ENCODE measurements around the gene MTHFR.

Gene MTHFR

DNA sequence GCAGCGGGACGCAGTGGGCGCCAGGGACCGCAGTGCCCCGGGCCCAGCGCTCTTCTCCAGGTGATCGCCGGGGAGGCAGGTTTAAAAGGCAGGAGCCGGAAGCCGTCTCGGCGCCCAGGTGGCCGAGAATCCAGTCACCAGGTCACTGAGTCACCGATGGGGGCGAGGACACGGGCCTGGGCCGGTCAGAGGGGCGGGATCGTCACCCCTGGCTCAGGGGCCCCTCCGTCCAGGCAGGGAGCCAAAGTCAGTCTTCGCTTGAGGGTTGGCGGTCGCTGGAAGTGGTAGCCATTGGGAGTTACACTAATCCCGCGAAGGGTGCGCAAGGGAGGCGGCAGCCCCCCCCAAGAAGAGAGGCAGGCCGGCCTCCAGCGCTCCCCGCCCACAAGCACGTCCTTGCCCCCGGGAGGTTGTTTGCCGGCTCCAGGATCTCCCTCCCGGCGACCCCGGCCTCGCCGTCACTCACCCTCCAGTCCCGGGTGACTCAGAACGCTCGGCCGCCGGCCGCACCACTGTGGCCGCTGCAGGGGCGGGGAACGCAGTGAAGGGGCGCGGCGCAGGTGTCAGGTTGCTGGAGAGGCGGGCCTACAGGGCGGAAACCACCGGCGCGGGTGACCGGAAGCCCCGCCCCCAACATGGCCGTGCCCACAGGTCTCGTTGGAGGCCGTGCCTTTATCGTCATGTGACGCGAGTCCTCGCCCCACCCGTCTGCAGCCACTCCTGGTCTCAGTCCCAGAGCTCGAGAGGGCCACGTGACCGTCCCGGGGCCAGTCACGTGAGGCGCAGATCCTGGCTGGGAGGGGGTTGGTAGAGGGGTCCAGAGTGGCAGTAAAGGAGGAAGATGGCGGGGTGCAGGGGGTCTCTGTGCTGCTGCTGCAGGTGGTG, at the start of gene MTHFR, which contains the start of gene CLCN6:
MTHFR (minus strand) TSS at position 543 of the 885 bp plus-strand sequence. CDS start 2,848 bp downstream, outside the sequence.
CLCN6 (plus strand) TSS at position 770 of the 885 bp plus-strand sequence; CDS start at position 842, 72 bp downstream.
- DNase-seq, result peak; percentile 93 to 98

DNA sequence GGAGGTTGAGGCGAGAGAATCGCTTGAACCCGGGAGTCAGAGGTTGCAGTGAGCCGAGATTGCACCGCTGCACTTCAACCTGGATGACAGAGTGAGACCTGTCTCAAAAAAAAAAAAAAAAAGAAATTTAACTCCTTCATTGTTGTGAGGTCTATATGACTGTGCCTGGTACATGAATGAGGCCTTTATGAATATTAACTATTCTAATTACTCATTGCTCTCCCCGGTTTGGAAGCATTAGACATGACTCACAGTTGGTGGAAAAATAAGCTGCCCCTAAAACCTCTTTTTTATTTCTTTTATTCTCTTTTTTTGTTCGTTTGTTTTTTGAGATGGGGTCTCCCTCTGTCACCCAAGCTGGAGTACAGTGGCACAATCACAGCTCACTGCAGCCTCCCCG, 49.7 kb upstream of the MTHFR start:
- no peak for DNase-seq

DNA sequence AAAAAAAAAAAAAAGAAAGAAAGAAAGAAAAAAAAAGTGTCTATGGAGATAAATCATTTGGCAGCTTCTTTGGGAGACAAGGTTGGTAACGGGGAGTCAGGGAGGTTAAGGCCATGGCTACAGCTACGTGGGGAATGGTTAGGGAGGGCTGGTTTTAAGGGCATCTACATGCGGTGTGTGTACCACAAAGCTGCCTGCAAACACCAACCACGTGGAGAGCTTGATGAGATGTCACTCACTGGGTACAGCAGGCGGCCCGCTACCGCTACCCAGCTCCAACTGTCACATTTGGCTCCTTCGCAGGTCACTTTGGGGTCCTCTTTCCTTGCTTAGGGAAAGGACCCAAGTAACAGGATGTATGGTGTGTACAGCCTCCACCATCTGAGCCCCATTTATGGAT, 48.8 kb upstream of the MTHFR start:
- no peak for DNase-seq

DNA sequence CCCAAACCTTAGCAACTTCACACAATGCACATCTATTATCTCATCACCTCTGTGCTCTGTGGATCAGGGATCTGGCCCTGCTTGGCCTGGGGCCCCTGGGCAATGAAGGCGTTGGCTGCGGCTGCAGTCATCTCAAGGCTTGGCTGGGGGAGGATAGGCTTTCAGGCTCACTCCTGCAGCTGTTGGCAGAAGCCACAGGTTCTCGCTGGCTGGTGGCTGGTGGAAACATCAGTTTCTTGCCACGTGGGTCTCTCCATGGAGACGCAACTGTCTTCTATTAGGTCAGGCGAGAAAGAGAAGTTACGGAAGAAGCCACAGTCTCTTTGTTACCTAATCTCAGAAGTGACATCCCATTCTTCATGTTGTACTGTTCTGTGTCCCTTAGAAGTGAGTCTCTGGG, 45.4 kb upstream of the MTHFR start:
- DNase-seq, result no peak

DNA sequence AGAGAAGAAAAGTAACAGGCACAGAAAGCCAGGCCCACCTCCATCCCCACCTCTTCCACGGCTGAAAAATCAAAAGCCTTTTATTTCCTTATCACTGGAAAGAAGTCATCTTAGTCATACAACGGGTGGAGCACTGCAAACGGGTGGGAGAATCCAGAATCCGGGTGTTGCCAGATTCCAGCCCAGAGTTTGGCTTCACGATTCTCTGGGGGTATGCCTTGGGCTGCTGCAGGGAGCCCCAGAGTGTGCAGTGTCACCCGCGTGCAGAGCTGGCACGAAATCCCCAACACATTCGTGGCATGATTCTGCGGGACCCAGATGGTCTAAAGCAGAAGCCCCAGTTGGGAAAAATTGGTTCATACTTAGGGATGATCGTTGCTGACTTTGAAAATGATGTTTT, 44.4 kb upstream of the MTHFR start:
- no peak for DNase-seq

DNA sequence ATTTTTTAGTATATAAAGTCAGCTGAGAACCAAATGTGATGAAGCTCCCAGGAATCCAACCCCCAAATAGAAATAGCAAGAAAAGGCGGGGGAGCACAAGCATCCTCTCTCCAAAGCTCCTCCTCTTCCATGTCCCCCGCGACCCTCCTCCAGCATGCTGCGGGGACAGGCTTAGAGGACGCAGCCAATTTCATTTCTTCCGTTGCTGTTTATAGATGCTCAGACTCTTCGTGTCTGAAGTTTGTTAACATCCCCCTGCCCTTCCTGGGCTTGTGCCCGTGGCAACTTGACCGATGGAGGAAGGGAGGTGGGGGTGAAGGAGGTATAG, 42.6 kb upstream of the MTHFR start:
- no peak for DNase-seq

DNA sequence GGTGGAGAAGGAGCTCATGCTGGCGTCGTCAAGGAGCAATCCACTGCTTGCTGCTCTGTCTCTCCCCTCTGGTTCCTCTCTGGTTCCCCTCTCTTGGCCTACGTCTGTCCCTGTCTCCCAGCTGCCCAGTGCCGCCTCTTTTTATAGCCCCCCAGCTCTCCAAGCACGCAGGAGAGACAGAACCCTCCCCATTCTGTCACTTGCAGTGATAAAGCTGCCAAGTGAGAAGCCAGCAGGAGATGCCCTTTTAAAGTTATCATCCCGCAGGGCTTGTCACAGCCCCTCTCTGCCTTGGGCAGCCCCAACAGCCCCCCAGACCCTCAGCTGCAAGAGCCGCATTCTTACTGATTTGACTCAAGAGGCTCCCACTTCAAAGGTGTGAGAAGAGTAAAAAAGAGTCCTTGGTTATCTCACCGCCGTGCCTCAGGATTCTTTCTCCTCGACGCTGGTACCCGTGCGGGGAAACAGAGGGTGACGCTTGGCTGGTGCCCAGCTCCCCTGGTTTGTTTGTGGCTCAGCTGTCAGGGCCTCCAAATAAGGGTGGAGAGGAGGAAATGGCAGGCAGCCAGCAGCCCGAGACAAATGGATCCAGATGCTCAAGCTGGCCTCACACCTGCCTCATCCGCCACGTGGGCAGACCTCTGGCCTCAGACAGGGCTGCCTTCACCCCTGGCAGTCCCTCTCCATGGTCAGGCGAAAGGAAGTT, 42.1 kb upstream of the MTHFR start, which contains the start of gene NPPA:
NPPA (minus strand) TSS at position 117 of the 706 bp plus-strand sequence; CDS start at position 18, 99 bp downstream.
- DNase-seq, result peak in 1 of 2 experiments; percentile 10

DNA sequence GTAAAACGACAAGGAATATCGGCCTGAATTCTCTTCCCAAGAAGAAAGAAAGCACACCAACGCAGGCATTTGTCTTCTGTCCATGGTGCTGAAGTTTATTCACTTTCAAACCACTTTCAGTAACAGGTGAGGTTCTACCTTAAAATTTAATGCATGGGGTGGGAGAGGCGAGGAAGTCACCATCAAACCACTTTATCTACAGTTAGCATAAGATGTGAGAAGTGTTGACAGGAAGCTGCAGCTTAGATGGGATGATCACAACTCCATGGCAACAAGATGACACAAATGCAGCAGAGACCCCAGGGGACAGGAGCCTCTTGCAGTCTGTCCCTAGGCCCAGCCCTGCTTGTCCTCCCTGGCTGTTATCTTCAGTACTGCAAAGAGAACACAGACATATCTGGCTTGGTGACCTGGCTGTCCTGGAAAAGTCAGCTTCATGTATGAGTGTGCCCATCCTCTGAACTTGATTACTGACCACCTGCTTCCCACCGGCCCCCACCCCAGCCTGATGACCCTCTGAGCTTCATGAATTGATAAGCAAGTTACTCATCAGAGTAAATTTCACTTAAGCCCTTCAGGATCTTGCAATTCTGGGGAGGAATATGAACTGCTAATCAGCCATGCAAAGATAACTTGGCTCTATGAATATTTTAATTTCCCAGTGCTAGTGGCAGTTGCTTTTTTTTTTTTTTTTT, 40.0 kb upstream of the MTHFR start:
- no peak for DNase-seq

DNA sequence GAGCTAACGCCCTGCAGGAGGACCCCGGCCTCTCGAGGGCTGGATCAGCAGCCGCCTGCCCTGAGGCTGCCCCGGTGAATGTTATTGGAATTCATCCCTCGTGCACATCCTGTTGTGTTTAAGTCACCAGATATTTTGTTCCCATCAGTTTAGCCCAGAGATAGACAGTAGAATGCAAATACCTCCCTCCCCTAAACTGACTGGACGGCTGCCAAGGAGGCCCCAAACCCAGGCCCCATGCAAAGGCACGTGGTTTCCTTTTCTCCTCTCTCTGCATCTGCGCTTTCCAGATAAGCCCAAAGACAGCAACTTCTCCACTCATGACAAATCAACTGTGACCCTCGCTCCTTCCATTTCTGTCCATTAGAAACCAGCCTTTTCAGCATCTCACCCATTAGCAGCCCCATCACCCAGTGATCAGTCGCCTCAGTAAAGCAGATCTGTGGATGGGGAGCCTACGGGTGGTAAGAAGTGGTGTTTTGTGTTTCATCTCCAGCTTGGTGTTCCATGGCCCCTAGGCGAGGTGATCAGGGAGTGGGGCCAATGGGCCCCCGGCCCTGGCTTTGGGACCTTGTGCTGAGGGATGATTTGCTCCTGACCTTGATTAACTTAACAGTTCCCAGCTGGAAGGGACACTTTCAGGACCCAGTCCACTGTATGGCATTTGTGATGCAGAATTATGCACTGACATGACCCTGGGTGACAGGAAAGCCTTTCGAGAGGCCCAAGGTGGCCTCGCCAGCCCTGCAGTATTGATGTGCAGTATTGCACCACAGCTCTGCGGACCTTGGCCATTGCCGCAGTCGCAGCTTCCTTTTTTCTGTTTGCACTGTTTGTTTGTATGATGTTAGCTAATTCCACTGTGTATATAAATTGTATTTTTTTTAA, 36.6 kb upstream of the MTHFR start:
- peak in 1 of 2 experiments; percentile 17 for DNase-seq

DNA sequence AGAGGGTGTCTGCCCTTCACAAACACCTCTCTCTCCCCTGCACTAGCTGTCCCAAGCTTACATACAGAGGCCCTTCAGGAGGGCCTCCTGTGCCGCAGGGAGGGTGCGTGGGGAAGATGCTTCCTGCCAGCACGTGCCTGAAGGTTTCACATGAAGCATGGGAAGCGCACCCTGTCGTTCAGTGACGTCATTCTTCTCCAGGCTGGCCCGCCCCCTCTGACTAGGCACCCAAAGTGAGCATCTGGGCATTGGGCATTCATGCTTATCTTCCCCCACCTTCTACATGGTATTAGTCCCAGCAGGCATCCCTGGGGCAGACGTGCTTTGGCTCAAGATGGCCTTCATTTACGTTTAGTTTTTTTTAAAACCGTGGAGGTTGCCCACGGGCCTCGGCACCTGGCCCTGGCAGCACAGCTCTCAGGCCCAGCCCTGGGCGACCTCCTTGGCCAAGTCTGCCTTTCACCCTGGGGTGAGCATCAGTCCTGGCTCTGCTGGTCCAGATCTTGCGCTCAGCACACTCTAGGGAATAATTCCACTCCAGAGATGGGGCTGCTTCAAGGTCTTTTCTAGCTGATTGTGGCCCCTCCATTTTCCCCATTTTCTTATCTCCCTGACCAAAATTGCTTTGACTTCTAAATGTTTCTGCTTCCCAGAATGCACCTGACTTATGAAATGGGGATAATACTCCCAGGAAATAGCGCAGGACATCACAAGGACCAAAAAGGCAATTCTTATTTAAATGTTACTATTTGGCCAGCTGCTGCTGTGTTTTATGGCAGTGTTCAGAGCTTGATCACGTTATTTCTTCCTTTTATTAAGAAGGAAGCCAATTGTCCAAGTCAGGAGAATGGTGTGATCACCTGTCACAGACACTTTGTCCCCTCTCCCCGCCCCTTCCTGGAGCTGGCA, 35.7 kb upstream of the MTHFR start:
- no peak for DNase-seq

DNA sequence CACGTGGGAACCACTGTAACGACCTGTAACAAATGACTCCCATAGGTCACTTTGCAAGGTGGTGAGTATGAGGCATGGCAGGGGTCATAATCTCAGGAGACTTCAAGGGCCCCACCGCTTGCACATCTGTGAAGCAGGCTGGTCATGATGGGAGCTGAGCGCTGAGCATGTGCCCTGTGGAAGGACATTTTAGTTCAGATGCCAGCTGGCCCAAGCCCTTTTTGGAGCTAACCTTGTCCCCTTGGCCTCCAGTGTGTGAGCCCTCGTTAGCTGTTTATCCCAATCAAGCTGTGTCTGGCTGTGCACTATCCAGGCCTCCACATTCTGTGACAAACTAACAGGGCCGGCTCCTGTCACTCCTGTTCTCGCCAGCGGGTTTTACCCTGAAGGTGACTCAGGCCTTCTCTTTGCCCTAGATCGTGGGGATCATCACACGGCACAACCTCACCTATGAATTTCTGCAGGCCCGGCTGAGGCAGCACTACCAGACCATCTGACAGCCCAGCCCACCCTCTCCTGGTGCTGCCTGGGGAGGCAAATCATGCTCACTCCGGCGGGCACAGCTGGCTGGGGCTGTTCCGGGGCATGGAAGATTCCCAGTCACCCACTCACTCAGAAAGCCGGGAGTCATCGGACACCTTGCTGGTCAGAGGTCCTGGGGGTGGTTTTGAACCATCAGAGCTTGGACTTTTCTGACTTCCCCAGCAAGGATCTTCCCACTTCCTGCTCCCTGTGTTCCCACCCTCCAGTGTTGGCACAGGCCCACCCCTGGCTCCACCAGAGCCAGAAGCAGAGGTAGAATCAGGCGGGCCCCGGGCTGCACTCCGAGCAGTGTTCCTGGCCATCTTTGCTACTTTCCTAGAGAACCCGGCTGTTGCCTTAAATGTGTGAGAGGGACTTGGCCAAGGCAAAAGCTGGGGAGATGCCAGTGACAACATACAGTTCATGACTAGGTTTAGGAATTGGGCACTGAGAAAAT, 34.3 kb upstream of the MTHFR start:
- DNase-seq, result no peak

DNA sequence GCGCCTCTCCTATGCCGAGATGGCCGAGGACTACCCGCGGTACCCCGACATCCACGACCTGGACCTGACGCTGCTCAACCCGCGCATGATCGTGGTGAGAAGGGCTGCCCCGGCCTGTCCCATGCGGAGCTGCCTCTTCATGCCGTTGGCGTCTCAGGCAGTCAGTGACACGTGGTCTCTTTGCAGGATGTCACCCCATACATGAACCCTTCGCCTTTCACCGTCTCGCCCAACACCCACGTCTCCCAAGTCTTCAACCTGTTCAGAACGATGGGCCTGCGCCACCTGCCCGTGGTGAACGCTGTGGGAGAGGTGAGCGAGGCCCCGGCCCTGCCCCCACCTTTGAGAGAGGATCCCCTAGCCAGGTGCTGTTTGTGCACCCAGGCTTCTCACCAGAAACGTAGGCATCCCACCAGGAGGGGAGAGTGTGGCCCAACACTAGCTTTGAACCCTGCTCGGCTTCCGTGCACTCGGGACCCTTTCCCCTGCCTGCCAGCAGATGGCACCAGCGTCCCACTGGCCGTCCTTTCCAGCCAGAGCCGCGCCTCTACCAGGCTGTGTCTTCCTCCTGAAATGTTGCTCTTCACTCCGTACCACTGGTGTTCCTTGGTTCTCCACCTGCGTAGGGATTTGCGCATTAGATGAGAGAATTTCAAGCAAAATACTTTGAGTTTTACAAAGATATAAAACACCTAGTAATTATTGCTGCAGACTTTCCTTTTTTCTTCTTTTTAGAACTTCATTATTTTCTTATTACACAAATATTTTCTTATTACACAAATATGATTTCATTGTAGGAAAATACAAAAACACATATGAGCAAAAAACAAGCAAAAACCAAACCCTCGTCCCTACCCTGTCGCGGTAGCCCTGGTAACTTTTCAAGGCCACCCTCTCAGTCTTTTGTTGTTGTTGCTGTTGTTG, 32.8 kb upstream of the MTHFR start:
- peak in 1 of 2 experiments; percentile 64 for DNase-seq

DNA sequence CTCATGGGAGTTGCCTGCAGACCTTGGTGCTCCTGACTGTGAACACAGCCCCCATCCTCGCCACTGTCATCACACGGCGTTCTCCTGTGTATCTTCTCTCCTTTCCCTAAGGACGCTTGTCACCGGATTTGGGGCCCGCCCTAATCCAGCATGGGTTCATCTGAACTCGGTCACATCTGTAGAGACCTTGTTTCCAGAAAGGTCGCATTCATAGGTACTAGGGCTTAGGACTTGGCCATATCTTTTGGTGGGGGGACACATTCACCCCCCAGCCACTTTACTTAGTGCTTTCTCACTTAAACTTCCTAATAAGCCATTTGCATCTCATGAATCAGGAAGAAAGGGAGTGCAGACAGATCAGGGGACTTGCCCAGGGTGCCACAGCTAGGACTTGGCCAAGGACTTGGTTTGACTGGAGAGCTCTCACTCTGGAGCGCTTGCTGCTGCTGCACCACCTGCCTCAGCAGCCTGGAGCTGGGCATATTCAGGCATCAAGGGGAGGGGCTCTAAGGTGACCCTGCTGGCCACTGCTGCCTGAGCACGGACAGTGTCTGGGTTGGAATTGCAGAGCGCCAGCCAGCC, 32.1 kb upstream of the MTHFR start:
- DNase-seq, result no peak

DNA sequence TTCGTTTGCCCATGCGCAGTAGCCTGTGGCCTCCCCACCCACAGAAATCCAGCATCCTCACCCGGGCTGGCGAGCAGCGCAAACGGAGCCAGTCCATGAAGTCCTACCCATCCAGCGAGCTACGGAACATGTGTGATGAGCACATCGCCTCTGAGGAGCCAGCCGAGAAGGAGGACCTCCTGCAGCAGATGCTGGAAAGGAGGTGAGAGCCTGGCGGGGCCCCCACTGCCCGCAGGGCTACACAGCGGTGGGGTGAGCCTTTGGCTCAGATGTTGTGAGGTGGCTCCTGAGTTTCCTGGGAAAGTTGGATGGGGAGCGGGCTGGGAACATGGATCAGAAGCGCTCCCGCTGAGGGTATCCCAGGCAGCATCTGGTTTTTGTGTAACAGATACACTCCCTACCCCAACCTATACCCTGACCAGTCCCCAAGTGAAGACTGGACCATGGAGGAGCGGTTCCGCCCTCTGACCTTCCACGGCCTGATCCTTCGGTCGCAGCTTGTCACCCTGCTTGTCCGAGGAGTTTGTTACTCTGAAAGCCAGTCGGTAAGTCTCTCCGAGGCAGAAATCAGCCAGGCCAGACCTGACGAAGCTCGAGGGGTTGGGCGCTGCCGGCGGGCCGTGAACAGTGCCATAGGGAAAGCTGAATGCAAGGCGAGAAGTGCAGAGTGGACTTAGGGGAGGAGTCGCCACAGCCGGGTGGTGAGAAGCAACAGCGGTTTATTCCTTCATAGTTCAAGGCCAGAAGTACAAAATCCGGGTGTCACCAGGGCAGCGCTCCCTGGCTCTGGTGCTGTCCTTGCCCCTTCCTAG, 31.4 kb upstream of the MTHFR start:
- DNase-seq, result no peak

DNA sequence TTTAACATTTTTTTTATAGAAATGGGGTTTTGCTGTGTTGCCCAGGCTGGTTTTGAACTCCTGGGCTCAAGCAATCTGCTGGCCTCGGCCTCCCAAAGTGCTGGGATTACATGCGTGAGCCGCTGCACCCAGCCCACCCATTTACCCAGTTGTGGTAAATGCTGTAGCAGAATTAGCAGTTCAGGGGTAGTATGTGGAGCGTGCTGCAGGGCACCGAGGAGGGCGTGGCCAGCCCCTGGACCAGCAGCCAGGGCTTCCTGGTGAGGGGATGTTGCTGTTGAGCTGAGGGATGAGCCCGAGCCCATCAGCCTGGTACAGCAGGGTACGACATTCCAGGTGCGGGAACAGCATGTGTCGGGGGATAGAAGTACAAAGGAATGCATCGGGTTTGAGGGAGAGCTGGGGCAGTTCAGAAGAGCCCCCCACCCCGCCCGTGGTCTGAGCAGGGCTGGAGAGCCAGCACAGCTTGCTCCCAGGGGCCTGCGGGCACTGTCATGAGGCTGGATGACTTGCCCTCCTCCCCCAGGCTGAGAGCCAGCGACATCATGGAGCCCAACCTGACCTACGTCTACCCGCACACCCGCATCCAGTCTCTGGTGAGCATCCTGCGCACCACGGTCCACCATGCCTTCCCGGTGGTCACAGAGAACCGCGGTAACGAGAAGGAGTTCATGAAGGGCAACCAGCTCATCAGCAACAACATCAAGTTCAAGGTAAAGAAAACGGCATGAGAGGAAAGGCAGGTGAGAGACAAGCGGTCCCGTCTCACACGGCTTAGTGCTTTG, 29.9 kb upstream of the MTHFR start:
- no peak for DNase-seq

DNA sequence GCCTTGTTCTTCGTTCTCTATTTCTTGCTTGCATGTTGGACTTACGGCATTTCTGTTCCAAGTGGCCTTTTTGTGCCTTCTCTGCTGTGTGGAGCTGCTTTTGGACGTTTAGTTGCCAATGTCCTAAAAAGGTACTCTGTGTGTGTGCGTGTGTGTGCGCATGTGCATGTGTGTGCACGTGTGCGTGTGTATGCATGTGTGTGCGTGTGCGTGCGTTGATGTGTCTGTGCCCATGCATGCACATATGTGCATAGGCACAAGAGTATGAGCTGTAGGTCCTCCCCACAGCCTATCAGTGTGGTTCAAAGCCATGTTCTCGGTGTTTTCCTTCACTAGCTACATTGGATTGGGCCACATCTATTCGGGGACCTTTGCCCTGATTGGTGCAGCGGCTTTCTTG, 28.1 kb upstream of the MTHFR start:
- DNase-seq, result no peak

DNA sequence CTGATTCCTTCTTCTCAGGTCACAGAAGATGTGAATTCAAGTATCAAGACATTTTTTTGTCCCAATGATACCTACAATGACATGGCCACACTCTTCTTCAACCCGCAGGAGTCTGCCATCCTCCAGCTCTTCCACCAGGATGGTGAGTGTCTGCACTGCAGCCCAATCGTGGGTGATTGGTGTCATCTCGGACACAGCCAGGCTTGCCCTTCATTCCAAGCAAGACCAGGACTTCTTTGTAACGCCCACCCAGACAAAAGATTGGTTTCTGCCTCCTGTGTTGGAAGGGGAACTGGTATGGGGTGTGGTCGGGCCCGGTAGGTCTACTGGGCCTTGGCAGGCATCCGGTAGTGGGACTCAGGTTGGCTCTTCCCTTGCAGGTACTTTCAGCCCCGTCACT, 27.7 kb upstream of the MTHFR start:
- no peak for DNase-seq

Data from NCI-H526 (cell line).